WTC11 (cell line): ENCODE data around the gene WDR47. TPM values are rescaled to one million over a fixed set of nuclear protein-coding genes. Genes with fewer than 3 reads are reported as not detected.
"Not testable (repeated sequence)": the region's sequence is repeated elsewhere in the genome, so short reads cannot be mapped to it uniquely, and the experiment has no call there.

Experiments used
- ATAC-seq: fragments of 200-7000 bp; cut with Tn5 transposase; 2 replicates; pipeline ENCODE4 v1.10.0; 2021; ENCODE audit warnings: mild to moderate bottlenecking, moderate library complexity
- CTCF ChIA-PET: fragments of 300-600 bp; sonication (Branson Sonifier 250); formaldehyde crosslinking; loops from one replicate; lab custom pipeline; 2021; ENCODE audit warnings: antibody characterized with exemption; lab: Charles Lee
- POLR2A ChIA-PET: fragments of 350-600 bp; sonication (Branson Sonifier 250); formaldehyde crosslinking; loops from one replicate; lab custom pipeline; 2021; ENCODE audit warnings: antibody characterized with exemption; lab: Charles Lee
- DNase-seq: peaks from one replicate; pipeline ENCODE4 v3.0.0; 2021; ENCODE audit warnings: low spot score
- H3K27ac Mint-ChIP-seq: 2 replicates; pipeline ENCODE4 v1.8.0; 2021; ENCODE audit warnings: mixed read lengths
- H3K27me3 Mint-ChIP-seq: 2 replicates; pipeline ENCODE4 v1.8.0; 2021; ENCODE audit warnings: low read depth, mild to moderate bottlenecking, moderate library complexity, mixed read lengths
- H3K36me3 Mint-ChIP-seq: 2 replicates; pipeline ENCODE4 v1.8.0; 2021; ENCODE audit warnings: mixed read lengths
- H3K4me1 Mint-ChIP-seq: 2 replicates; pipeline ENCODE4 v1.8.0; 2022; ENCODE audit warnings: mixed read lengths
- H3K4me3 Mint-ChIP-seq: 2 replicates; pipeline ENCODE4 v1.8.0; 2021; ENCODE audit warnings: mild to moderate bottlenecking, moderate library complexity, mixed read lengths
- H3K9me3 Mint-ChIP-seq: 2 replicates; pipeline ENCODE4 v1.8.0; 2021; ENCODE audit warnings: mixed read lengths
- CBFB ChIP-seq: sonication (generic); formaldehyde crosslinking; IDR thresholded peaks from 2 replicates; pipeline ENCODE4 v1.8.1; 2022; ENCODE audit warnings: mild to moderate bottlenecking, low read depth, missing genetic modification reagents
- CREB1 ChIP-seq: sonication (generic); formaldehyde crosslinking; IDR thresholded peaks from 2 replicates; pipeline ENCODE4 v1.8.0; 2023; ENCODE audit warnings: mild to moderate bottlenecking, missing genetic modification reagents
- IRF2 ChIP-seq: sonication (generic); formaldehyde crosslinking; IDR thresholded peaks from 2 replicates; pipeline ENCODE4 v1.8.0; 2022; ENCODE audit warnings: low read depth, missing genetic modification reagents, borderline replicate concordance
- MXD4 ChIP-seq: fragments of 250-450 bp; sonication (Bioruptor Pico); IDR thresholded peaks from 2 replicates; pipeline ENCODE4 v1.8.0; 2021; ENCODE audit warnings: mild to moderate bottlenecking, moderate library complexity, borderline replicate concordance
- NR2C2 ChIP-seq: sonication (generic); formaldehyde crosslinking; IDR thresholded peaks from 2 replicates; pipeline ENCODE4 v1.8.0; 2022; ENCODE audit warnings: mild to moderate bottlenecking, missing genetic modification reagents
- NR3C1 ChIP-seq: sonication (generic); formaldehyde crosslinking; conservative IDR thresholded peaks from 2 replicates; pipeline ENCODE4 v1.8.1; 2023; ENCODE audit warnings: low read depth, mild to moderate bottlenecking, missing genetic modification reagents
- OVOL2 ChIP-seq: fragments of 250-450 bp; sonication (Bioruptor Pico); IDR thresholded peaks from 2 replicates; pipeline ENCODE4 v1.9.0; 2021; ENCODE audit warnings: mild to moderate bottlenecking, borderline replicate concordance
- SMAD3 ChIP-seq: sonication (generic); formaldehyde crosslinking; IDR thresholded peaks from 2 replicates; pipeline ENCODE4 v1.8.0; 2022; ENCODE audit warnings: missing genetic modification reagents, mild to moderate bottlenecking, borderline replicate concordance
- TP53 ChIP-seq: sonication (generic); formaldehyde crosslinking; IDR thresholded peaks from 2 replicates; pipeline ENCODE4 v1.8.1; 2023; ENCODE audit warnings: mild to moderate bottlenecking, missing genetic modification reagents
- ZNF219 ChIP-seq: sonication (generic); formaldehyde crosslinking; IDR thresholded peaks from 2 replicates; pipeline ENCODE4 v1.8.0; 2023; ENCODE audit warnings: missing genetic modification reagents, mild to moderate bottlenecking, borderline replicate concordance
- total RNA-seq: library from RNA; stranded (reverse); gene quantifications from 3 replicates; pipeline ENCODE4 v1.2.3, GENCODE V29; 2021
- TF ChIP-seq, protein P1 (sequence below): sonication (generic); formaldehyde crosslinking; IDR thresholded peaks from 2 replicates; pipeline ENCODE4 v1.8.1; 2023; ENCODE audit warnings: mild to moderate bottlenecking, missing genetic modification reagents, borderline replicate concordance
- TF ChIP-seq, protein P2 (sequence below): sonication (generic); formaldehyde crosslinking; IDR thresholded peaks from 2 replicates; pipeline ENCODE4 v1.8.0; 2022; ENCODE audit warnings: mild to moderate bottlenecking, missing genetic modification reagents
- TF ChIP-seq, protein P3 (sequence below): sonication (generic); formaldehyde crosslinking; IDR thresholded peaks from 2 replicates; pipeline ENCODE4 v1.8.0; 2023; ENCODE audit warnings: missing genetic modification reagents, mild to moderate bottlenecking, borderline replicate concordance

WDR47 gene
- total RNA-seq, 1 experiment from 2014 or later = 7.0 TPM

DNA sequence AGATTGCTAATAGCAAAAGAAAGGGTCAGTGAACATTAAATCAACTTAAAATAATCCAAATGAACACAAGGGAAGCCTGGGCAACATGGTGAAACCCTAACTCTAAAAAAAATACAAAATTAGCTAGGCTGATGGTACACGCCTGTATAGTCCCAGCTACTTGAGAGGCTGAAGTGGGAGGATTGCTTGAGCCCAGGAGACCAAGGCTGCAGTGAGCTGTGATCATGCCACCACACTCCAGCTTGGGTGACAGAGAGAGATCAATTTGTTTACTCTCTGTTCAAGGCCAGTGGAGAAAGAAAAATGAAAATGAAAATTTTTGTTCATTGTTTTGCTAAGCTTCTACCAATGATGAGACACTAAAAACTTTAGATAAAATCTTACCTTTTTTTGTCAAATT, 24.8 kb downstream of the WDR47 start:
- ATAC-seq = no peak

DNA sequence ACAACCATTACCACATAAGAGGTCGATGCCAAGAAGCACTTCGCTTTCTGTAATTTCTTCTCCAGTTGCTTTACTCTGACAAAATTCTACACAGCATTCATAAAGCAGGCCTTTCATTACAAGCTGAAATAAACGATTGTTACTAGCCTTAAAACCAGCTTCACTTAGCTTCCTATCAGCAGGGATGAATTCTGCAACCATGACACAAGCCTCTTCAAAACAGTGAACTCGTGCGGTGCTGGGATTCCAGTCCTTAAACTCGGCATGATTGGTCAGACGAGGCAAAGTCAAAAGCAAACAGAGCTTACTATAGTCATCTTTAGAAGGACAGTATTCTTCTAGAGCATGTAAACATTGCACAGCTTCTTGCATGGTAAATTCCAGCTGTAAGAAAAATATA, 30.6 kb downstream of the WDR47 start:
- H3K9me3 Mint-ChIP-seq = no peaks in the 10 kb centered on the region
- no peak for ATAC-seq
- CTCF ChIA-PET = no interaction called here
- peaks cover 3% of the 10 kb centered on the region; the same call in 1 of the 2 replicates for H3K36me3 Mint-ChIP-seq
- H3K4me1 Mint-ChIP-seq = no peaks in the 10 kb centered on the region
- no peak overlapping the region for H3K27ac Mint-ChIP-seq
- no peaks in the 10 kb centered on the region for H3K27me3 Mint-ChIP-seq
- POLR2A ChIA-PET = no interaction called here
- H3K4me3 Mint-ChIP-seq = no peak overlapping the region
- TF ChIP-seq IRF2 (CRISPR knock-in tag) (no peak), NR3C1 (CRISPR knock-in tag) (no peak), TP53 (CRISPR knock-in tag) (no peak), CREB1 (CRISPR knock-in tag) (no peak), CBFB (CRISPR knock-in tag) (no peak)
- TF ChIP-seq, protein P1, sequence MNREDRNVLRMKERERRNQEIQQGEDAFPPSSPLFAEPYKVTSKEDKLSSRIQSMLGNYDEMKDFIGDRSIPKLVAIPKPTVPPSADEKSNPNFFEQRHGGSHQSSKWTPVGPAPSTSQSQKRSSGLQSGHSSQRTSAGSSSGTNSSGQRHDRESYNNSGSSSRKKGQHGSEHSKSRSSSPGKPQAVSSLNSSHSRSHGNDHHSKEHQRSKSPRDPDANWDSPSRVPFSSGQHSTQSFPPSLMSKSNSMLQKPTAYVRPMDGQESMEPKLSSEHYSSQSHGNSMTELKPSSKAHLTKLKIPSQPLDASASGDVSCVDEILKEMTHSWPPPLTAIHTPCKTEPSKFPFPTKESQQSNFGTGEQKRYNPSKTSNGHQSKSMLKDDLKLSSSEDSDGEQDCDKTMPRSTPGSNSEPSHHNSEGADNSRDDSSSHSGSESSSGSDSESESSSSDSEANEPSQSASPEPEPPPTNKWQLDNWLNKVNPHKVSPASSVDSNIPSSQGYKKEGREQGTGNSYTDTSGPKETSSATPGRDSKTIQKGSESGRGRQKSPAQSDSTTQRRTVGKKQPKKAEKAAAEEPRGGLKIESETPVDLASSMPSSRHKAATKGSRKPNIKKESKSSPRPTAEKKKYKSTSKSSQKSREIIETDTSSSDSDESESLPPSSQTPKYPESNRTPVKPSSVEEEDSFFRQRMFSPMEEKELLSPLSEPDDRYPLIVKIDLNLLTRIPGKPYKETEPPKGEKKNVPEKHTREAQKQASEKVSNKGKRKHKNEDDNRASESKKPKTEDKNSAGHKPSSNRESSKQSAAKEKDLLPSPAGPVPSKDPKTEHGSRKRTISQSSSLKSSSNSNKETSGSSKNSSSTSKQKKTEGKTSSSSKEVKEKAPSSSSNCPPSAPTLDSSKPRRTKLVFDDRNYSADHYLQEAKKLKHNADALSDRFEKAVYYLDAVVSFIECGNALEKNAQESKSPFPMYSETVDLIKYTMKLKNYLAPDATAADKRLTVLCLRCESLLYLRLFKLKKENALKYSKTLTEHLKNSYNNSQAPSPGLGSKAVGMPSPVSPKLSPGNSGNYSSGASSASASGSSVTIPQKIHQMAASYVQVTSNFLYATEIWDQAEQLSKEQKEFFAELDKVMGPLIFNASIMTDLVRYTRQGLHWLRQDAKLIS = no peak
- TF ChIP-seq, protein P2, sequence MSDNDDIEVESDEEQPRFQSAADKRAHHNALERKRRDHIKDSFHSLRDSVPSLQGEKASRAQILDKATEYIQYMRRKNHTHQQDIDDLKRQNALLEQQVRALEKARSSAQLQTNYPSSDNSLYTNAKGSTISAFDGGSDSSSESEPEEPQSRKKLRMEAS = no peak
- TF ChIP-seq, all 79 proteins: peak for 0
- DNase-seq = no peak

More for the DNA sequence above, 24.8 kb downstream of the WDR47 start:
- POLR2A ChIA-PET = interaction anchor here (0.6 kb wide), 1 partner anchor 61 kb away, joined by 4 read pairs; no protein-coding TSS in a partner anchor
- no peak for DNase-seq
- no peaks in the 10 kb centered on the region for H3K27me3 Mint-ChIP-seq
- TF ChIP-seq, protein P3, sequence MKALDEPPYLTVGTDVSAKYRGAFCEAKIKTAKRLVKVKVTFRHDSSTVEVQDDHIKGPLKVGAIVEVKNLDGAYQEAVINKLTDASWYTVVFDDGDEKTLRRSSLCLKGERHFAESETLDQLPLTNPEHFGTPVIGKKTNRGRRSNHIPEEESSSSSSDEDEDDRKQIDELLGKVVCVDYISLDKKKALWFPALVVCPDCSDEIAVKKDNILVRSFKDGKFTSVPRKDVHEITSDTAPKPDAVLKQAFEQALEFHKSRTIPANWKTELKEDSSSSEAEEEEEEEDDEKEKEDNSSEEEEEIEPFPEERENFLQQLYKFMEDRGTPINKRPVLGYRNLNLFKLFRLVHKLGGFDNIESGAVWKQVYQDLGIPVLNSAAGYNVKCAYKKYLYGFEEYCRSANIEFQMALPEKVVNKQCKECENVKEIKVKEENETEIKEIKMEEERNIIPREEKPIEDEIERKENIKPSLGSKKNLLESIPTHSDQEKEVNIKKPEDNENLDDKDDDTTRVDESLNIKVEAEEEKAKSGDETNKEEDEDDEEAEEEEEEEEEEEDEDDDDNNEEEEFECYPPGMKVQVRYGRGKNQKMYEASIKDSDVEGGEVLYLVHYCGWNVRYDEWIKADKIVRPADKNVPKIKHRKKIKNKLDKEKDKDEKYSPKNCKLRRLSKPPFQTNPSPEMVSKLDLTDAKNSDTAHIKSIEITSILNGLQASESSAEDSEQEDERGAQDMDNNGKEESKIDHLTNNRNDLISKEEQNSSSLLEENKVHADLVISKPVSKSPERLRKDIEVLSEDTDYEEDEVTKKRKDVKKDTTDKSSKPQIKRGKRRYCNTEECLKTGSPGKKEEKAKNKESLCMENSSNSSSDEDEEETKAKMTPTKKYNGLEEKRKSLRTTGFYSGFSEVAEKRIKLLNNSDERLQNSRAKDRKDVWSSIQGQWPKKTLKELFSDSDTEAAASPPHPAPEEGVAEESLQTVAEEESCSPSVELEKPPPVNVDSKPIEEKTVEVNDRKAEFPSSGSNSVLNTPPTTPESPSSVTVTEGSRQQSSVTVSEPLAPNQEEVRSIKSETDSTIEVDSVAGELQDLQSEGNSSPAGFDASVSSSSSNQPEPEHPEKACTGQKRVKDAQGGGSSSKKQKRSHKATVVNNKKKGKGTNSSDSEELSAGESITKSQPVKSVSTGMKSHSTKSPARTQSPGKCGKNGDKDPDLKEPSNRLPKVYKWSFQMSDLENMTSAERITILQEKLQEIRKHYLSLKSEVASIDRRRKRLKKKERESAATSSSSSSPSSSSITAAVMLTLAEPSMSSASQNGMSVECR (CRISPR knock-in tag) = no peak
- TF ChIP-seq OVOL2 (CRISPR knock-in tag) (no peak), MXD4 (CRISPR knock-in tag) (no peak), ZNF219 (CRISPR knock-in tag) (no peak), CREB1 (CRISPR knock-in tag) (no peak), NR2C2 (no peak), SMAD3 (CRISPR knock-in tag) (no peak)
- TF ChIP-seq, all 79 proteins: peak for 0
- no peak overlapping the region for H3K4me3 Mint-ChIP-seq
- H3K36me3 Mint-ChIP-seq = peaks cover 14% of the 10 kb centered on the region
- CTCF ChIA-PET = interaction anchor here (1.1 kb wide), 1 partner anchor 174 kb away, joined by 3 read pairs; no protein-coding TSS in a partner anchor
- H3K27ac Mint-ChIP-seq = no peak overlapping the region
- no peaks in the 10 kb centered on the region for H3K4me1 Mint-ChIP-seq
- H3K9me3 Mint-ChIP-seq = peaks cover 6% of the 10 kb centered on the region; the same call in 1 of the 2 replicates

DNA sequence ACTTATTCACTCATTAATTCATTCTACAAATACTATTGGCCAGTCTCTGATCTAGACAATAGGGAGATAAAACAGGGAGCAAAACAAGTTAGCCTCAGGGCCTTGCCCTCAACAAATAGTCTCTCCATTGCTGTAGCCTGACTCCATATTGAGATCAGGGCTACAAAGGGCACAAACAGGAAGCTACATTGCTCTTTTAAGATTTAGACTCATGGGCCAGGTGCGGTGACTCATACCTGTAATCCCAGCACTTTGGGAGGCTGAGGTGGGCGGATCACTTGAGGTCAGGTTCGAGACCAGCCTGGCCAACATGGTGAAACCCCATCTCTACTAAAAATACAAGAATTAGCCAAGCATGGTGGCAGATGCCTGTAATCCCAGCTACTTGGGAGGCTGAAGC, 45.3 kb downstream of the WDR47 start:
- DNase-seq, H3K27ac Mint-ChIP-seq, H3K4me3 Mint-ChIP-seq, POLR2A ChIA-PET, ATAC-seq, H3K27me3 Mint-ChIP-seq, CTCF ChIA-PET, H3K4me1 Mint-ChIP-seq: not testable (repeated sequence)
- Mint-ChIP-seq H3K36me3 (peaks cover 19% of the 10 kb centered on the region), H3K9me3 (peaks cover 10% of the 10 kb centered on the region)
